A673 (cell line): Measurements from ENCODE around the gene MAPK11.

Experiments
- CTCF ChIP-seq: fragments of 300-800, 200-600 bp; sonication (generic); conservative IDR thresholded peaks from 2 replicates; pipeline ENCODE4 v1.5.1; 2017; ENCODE audit warnings: low read depth, mild to moderate bottlenecking, antibody characterized with exemption, low read length, moderate library complexity, mixed read lengths
- EZH2 ChIP-seq: fragments of 200-600 bp; sonication (generic); IDR thresholded peaks from 2 replicates; pipeline ENCODE4 v1.6.1; 2017; ENCODE audit warnings: borderline replicate concordance, low read depth, mild to moderate bottlenecking, mixed read lengths, antibody characterized with exemption, low read length; ENCODE audit not compliant: poor library complexity, severe bottlenecking

- no peak for TF ChIP-seq CTCF
- TF ChIP-seq EZH2: no peak
These were observed 33.8 kb upstream of the MAPK11 start for GRCh38 chr22:50303848-50304527.
